ENCODE data around the gene SDF2.
"Not testable (repeated sequence)": the region's sequence is repeated elsewhere in the genome, so short reads cannot be mapped to it uniquely, and the experiment has no call there.

SDF2 gene

DNA sequence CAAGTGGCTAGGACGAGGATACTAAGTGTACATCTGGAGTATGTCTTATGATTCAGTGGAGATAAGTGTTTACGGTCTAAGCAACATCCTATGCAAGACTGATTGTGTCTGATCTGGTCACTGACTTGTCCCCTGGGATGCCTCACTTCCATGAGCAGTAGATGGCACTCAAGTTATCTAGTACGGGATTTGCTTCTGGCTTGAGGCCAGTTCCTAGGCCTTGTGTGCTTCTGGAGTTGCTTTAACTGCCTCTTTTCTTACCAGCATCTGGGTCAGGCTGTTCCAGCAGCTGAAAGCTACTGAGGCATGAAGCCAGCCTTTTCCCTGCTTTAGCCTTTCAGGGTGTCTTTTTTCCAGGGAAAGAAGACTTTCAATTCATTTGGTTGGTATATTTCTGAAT, 23.3 kb upstream of the SDF2 start:
- DNase-seq (ENCODE audit: low read depth), result peak; percentile 56

DNA sequence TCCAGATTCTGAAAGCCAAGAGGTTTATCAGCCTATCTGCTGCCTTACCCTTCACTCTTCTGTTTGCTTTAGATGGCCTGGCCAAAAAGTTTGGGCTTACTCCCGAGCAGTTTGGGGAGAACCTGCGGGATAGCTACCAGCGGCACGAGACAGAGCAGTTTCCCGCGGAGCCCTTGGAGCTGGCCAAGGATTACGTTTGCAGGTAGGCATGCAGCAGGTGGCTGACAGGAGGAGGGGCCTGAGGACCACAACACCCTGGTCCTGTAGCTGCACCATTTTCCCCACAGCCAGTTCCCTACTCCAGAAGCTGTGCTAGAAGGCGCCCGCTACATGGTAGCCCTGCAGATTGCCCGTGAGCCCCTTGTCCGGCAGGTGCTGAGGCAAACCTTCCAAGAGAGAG, 20.9 kb upstream of the SDF2 start:
- DNase-seq (ENCODE audit: low read depth), result no peak

DNA sequence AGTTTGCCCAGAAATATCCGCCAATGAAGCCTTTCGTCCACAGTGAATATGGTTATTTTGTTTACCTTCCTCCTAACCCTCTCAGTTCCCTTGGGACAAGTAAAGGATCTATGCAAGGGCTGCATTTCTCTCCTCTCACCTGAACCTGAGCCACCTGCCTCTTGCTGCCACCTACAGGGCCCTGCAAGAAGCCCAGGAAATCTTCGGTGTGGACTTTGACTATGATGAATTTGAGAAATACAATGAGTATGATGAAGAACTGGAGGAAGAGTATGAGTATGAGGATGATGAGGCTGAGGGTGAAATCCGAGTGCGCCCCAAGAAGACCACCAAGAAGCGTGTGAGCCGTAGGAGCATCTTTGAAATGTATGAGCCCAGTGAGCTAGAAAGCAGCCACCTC, 14.3 kb upstream of the SDF2 start:
- DNase-seq (ENCODE audit: low read depth), result no peak

DNA sequence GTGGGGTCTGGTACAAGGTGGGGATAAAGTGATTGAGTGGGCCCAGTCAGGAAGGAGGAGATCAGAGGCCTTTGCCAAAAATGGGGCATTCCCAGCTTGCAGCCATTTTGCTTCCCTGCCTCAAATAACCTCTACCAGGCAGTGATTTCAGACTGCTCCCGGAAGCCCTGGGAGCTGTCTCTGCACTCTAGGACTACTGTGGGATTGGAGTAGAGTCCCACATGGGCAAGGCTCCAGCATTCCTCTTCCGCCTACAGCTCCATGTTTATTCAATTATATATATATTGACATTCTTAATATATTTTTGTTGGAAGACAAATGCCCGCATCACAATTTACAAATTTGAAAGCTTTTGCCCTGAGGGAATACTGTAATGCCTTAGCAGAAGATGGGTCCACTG, 13.8 kb upstream of the SDF2 start:
- DNase-seq (ENCODE audit: low read depth), result peak; percentile 11

DNA sequence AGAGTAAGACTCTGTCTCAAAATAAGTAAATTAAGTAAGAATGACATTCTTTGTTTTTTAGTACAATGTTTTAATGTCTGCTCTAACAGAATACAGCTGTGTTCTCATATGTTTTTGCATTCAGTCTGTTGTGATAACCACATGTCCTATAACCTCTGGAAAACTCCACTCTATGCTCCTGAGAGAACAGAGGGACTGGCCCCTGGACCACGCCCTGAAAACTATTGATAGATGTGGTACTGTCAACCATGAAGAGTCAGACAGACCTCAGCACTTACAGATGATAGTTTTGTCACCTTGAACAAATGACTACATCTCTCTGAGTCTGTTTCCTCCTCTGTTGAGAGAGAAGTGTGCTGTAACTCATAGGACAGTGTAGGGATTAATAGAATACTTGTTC, 8.2 kb upstream of the SDF2 start:
- no peak for DNase-seq (ENCODE audit: low read depth)

DNA sequence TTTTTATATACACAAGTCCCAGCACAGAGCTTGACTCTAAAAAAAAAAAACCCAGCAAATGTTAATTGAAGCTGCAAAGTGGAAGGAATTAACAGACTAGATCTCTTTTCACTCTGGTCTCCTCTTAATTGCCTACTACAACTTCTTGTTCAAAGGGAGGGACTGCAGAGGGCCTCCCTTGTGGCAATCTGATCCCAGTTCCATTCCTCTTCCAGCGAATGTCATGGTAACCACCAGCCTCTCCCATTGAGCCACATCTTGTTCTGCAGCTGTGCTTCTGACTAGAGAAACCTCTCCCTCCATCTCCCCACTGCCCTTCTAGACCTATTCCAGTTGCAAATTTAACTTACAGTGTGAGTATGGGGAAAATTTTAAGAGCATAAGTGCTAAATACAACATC, 6.2 kb upstream of the SDF2 start:
- peak; percentile 10 for DNase-seq (ENCODE audit: low read depth)

DNA sequence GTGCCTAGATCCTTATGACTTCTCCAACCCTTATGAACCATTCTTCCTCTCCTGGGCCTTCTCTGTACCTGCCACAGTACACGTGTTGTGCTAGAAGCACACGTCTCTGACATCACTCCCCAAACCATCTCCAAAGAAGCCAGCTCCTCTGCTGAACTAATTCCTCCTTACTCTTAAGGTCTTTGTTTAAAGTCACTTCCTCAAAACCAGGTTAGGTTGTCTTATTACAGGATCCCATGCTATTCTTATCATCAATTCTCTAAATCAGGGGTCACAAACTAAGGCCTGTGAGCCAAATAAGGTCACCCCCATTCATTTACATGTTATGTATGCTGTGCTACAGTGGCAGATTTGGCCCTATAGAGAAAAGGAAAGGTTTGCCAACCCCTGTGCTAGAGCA, 4.3 kb upstream of the SDF2 start:
- no peak for DNase-seq (ENCODE audit: low read depth)

DNA sequence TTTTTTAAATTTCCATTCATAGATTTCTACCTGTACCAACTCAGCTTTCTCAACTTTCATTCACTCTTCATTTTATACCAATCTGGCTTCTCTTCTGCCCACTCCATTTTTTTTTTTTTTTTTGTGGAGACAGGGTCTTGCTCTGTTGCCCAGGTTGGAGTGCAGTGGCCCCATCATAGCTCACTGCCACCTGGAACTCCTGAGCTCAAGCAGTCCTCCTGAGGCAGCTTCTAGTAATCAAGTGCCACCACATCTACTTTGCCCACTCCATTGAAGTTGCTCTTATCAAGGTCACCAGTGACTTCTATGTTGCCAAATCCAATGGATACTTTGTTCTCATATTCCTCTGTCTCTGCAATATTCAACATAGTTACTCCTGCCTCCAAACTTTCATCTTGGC, 2.0 kb upstream of the SDF2 start:
- no peak for DNase-seq (ENCODE audit: low read depth)

DNA sequence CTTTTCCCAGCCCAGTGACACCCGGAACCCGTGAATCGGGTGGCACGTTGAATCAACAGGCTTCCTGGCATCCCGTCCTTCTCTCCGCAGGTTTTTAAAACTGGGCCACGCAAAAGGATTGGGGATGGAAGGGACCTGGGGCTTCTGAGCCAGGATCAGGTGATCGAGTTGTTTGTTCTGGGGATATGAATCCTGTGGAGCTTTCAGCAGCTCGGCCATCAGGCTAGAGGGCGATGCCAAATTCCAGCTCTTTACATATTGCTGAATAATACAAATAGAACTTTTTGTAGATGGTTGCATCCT, 772 bp upstream of the SDF2 start:
- DNase-seq (ENCODE audit: low read depth), result no peak

DNA sequence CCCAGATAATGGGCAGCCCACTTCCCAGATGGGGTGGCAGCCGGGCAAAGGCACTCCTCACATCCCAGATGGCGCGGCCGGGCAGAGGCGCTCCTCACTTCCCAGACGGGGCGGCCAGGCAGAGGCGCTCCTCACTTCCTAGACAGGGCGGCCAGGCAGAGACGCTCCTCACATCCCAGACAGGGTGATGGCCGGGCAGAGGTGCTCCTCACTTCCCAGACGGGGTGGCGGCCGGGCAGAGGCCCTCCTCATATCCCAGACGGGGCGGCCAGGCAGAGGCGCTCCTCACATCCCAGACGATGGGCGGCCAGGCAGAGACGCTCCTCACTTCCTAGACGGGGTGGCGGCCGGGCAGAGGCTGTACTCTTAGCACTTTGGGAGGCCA, 2.2 kb downstream of the SDF2 start:
- not testable (repeated sequence) for DNase-seq (ENCODE audit: low read depth)

DNA sequence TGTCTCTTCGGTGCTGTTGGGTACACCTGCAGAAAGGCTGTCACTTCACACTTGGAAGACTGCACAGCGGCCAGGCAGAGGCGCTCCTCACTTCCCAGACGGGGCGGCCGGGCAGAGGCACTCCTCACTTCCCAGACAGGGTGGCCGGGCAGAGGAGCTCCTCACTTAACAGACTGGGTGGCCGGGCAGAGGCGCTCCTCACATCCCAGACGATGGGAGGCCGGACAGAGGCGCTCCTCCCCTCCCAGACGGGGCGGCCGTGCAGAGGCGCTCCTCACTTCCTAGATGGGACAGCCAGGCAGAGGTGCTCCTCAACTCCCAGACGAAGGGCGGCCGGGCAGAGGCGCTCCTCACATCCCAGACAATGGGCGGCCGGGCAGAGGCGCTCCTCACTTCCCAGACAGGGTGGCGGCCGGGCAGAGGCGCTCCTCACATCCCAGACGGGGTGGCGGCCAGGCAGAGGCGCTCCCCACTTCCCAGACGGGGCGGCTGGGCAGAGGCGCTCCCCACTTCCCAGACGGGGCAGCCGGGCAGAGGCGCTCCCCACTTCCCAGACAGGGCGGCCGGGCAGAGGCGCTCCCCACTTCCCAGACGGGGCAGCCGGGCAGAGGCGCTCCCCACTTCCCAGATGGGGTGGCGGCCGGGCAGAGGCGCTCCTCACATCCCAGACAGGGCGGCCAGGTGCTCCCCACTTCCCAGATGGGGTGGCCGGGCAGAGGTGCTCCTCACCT, 2.8 kb downstream of the SDF2 start:
- DNase-seq (ENCODE audit: low read depth), result not testable (repeated sequence)

DNA sequence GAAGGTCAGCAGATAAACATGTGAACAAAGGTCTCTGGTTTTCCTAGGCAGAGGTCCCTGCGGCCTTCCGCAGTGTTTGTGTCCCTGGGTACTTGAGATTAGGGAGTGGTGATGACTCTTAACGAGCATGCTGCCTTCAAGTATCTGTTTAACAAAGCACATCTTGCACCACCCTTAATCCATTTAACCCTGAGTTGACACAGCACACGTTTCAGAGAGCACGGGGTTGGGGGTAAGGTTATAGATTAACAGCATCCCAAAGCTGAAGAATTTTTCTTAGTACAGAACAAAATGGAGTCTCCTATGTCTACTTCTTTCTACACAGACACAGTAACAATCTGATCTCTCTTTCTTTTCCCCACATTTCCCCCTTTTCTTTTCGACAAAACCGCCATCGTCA, 3.4 kb downstream of the SDF2 start:
- not testable (repeated sequence) for DNase-seq (ENCODE audit: low read depth)

DNA sequence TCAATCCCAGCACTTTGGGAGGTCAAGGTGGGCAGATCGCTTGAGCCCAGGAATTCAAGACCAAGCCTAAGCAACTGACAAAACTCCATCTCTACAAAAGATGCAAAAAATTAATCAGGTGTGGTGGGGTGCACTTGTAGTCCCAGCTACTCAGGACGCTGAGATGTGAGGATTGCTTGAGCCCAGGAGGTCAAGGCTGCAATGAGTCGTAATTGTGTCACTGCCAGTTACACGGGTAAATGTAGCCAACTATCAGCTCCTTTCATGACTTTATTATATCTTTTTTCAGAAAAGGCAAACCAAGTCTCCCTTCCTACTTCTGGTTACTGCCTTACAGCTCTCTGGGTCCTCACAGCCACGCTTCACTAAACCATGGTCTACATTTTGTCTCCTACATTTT, 4.0 kb downstream of the SDF2 start:
- no peak for DNase-seq (ENCODE audit: low read depth)

DNA sequence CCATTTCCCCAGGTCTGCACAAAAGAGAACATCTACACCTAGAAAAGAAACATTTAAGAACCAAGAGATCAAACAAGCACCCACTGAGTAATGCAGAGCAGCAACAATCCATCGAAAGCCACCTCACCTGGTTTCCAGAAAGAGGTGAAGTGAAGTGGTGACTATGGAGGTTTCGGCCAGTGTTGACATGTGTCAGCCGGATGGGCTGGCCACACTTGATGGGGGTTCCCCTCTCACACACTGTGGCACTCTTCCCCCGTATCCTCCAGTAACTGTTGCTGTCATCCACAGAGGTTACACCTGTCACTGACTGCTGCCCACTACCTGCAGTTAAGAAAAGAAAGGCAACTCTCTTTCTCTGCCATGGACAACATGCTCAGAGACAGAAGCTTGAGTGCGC, 6.5 kb downstream of the SDF2 start:
- no peak for DNase-seq (ENCODE audit: low read depth)

DNA sequence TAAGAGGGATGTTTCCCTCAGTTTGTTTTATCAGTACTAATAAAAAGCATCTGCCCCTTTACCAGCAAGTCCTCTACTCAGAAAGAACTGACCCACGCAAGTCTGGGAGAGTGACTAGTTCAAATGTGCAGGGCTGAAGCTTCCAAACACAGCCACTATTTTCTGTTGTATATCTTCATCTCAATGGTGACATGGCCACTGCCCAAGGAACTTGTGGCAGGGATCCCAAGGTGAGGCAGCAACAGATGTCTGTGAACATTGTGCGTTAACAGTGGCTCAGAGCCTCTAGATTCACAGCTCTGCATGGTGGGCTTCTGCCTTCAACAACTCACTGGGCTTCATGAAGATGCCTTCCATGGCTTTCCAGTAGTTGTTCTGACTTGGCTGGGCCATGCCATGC, 13.0 kb downstream of the SDF2 start:
- DNase-seq (ENCODE audit: low read depth), result no peak

DNA sequence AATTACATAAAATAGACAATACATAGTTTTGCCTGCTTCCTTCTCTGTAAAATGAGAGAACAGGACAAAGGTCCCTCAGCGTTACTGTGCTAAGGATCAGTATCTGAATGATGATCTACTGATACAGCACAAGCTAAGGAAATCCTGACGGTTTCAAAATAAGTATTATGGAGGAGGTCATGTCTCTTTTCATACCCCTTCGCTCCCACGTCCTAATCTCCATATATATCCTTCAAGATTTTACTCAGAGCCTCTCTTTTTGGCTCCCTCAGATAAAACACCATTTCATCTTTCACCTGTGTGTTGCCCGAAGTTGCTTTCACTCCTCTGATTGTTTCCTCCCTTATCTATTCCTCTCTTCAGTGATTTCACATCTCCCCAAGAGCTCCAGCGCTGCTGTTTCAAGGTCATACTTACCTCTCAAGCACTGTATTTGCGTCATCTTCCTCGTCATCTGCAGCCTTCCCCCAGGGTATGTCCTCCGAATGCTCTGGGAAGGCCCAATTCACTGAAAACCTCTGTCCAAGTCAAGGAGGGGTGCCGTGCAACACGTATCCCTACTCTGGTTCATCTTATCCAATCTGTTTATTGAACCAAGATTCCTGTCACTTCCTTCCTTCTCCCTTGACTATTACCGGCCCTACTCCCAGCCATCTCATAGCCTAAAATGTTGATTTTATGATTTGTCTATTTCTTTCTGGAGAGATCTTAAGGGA, 15.5 kb downstream of the SDF2 start:
- DNase-seq (ENCODE audit: low read depth), result no peak

DNA sequence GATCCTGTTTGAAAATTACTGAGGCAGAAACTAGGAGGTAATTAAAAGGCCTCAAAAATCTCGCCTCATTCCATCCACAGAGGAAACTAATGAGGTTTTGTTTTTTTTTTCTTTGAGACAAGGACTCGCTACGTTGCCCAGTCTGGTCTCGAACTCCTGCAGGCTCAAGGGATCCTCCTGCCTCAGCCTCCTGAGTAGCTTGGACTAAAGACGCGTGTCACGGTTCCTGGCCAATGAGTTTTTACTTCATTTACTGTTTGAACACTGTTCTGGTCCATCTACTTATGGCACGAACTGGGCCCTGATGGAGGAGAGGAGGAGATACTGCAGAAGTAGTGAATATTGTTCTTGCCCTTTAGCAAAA, 16.1 kb downstream of the SDF2 start:
- no peak for DNase-seq (ENCODE audit: low read depth)

DNA sequence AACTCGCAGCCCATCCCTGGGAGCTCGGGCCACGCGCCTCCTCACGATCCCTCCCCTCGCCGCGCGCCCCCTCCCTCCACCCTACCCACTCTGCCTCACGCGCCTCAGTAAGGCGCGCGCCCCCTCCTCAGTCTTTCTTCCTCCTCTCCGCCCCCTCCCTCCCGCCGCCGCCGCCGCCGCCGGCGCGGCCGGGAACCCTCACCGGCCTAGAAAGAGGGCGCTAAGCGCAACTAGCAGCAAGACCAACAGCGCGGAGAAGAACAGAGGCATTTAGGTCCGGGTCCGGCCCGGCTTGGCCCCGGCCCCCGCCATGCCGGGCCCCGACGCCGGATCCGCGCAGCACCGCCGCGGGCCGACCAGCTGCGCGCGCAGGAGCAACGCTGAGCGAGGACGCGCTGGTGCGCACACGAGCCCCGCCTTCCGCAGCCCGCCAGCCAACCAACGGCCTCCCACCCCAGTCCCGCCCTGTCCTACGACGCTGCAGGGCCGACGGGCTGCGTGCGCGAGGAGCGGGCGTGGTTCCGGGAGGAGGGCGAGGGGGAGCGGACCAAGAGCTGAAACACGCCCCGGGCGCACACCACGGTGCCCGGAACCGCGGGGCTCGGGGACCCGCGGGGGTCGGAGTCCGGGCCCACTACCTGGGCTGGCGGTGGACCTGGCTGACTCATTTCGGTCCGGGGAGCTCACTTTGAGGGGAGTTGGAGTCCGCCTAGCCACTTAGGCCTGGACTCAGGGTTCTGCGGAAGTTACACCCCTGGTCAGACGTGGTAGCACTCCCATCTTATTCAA, 16.7 kb downstream of the SDF2 start, which contains the start of gene BLTP2:
TSS of gene BLTP2 (minus strand) at position 372 of the 789 bp plus-strand sequence. CDS start at position 270, 102 bp downstream.
- peak; percentile 96 for DNase-seq (ENCODE audit: low read depth)

DNA sequence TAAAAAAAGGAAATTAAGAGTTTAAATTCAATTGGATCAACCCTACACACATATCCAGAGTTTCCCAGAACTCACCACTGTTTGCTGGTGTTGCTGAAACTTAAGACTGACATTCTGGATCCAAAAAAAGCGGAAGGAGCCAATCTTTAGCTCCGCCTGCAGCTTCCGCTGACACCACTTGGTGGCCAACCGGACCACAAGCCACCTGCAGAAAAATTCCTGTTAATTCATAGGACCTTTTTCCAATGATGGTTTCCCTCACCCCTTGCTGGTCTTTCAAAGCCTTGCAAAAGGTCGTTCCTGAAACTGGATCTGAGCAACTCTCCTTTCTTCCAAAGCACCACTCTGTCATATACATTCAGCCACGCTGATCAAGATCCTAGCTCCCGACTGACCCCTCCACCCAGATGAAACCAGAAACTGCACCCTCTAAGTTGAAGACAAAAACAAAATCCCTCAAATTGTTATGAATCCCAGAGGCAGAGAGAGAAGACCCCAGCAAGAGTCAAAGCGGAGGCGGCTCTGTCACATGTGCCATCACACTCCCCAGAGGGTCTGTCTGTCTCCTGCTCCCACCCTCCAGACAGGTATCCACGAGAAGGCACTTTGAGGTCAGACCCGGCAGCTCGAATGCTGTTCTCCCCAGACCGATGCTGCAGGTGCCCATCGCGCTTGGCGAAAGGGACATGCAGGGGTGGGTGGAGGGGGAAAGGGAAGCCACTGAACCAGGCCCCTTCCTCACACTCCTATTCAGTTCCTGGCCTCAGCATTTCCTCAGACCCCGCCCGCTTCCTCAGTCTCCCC, 17.5 kb downstream of the SDF2 start:
- peak; percentile 63 for DNase-seq (ENCODE audit: low read depth)

DNA sequence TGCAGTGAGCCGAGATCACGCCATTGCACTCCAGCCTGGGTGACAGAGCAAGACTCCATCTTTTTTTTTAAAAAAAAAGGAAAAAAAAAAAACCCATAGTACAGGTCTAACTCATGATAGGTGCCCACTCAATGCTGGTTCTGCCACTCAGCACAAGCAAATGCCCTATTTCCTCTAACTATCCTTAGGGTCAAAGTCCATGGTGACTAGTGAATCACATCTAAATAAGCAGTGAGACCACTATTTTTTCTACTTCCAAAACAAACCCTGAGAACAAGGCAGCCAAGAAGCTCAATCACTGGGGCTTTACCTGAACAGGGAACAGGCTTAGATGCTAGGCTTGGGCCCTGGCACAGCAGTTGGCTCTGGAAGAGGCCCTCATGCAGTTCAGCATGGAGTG, 20.1 kb downstream of the SDF2 start:
- DNase-seq (ENCODE audit: low read depth), result no peak

DNA sequence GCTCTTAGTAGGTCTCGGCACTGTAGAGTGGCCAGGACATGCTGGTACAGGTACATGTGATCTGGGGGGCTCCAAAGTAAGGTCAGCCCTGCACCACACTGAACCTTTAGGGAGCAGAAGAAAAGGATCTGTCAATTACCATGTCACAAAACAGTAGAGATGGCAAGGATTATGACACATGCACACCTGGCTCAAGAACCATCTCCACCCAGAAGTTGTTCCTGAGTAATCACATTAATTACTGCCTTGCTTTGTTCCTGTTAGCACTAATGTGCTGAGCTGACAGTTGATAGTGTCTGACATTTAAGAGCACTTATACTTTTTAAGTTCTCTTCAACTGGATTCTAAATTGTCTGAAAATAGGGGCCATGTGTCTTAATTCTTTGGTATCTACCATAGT, 26.2 kb downstream of the SDF2 start:
- no peak for DNase-seq (ENCODE audit: low read depth)

DNA sequence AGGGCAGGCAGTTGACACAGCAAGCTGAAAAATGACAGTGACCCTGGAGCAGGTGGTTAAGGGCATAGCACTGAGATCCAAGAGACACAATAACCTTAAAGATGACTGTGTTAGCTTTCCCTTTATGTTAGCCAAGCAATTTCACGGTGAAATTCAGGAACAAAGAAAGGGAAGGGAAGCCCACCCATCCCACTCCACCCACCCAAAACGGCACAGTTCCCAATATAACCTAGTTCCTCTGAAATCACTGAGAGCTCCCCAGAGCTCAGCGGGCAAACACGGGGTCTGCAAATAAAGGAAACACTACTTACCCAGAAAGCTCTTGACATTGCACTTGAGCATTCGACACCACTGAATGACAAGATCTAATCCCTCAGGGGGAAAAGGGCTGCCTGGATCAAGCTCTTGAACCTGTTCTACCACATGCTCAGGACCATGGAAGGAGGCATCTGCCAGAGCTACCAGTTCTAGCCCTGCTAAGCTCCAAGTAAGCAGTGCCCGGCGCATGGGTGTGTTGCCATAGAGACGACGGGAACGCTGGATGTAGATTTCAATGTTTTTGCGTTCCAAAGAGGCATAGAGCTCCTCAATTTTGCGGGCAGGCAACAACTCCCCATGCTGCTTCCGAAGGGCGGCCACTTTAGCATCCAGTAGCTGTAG, 27.4 kb downstream of the SDF2 start:
- DNase-seq (ENCODE audit: low read depth), result no peak

All from fibroblast of gingiva (primary cell).